Activated naive CD4-positive, alpha-beta T cell treated with anti-CD3 and anti-CD28 coated beads, Interleukin-2, amount 10 ng/mL, durations not matched to agents 7 days and 5 days (primary cell): ENCODE data around the gene KLHL13.
"Not testable (repeated sequence)": the region's sequence is repeated elsewhere in the genome, so short reads cannot be mapped to it uniquely, and the experiment has no call there.

ENCODE experiments used
- CTCF ChIA-PET: fragments of 350-600 bp; sonication (Branson Sonifier 250); formaldehyde crosslinking; loops from one replicate; lab custom pipeline; 2021; ENCODE audit warnings: antibody characterized with exemption; lab: Charles Lee
- DNase-seq: peaks from one replicate; pipeline ENCODE4 v3.0.0-alpha.2; 2020
- H3K27ac Mint-ChIP-seq: one replicate; pipeline ENCODE4 v1.8.0; 2021; ENCODE audit warnings: mild to moderate bottlenecking, moderate library complexity, mixed read lengths
- H3K27me3 Mint-ChIP-seq: one replicate; pipeline ENCODE4 v1.8.0; 2021; ENCODE audit warnings: mild to moderate bottlenecking, mixed read lengths
- H3K36me3 Mint-ChIP-seq: one replicate; pipeline ENCODE4 v1.8.0; 2021; ENCODE audit warnings: mixed read lengths
- H3K4me1 Mint-ChIP-seq: one replicate; pipeline ENCODE4 v1.8.0; 2021; ENCODE audit warnings: mixed read lengths
- H3K4me3 Mint-ChIP-seq: one replicate; pipeline ENCODE4 v1.8.0; 2021; ENCODE audit warnings: mild to moderate bottlenecking, moderate library complexity, mixed read lengths
- H3K9me3 Mint-ChIP-seq: one replicate; pipeline ENCODE4 v1.8.0; 2021; ENCODE audit warnings: mixed read lengths

KLHL13 gene

GRCh38 chrX:117930116-117930515 is 186.5 kb downstream of the KLHL13 start:
- H3K27me3 Mint-ChIP-seq, H3K4me1 Mint-ChIP-seq, DNase-seq, H3K4me3 Mint-ChIP-seq, H3K36me3 Mint-ChIP-seq, H3K27ac Mint-ChIP-seq, CTCF ChIA-PET, H3K9me3 Mint-ChIP-seq: not testable (repeated sequence)

DNA sequence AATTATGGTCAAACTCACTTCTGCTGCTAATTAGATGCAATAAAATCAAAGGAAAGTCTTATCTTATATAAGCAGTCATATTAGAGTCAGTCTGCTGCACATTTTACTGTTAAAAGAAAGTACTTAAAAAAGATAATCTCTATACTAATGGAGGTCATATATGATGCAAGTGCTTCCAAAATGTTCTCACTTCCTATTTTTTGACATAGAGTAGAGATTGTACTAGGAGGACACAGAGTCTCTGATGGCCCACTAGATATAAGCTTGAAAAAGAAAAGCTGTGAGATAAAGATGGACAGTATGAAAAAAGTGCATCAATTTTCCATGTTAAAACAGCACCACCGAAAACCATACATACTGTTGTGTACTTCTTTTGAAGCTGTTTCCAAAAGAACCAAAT is 196.9 kb downstream of the KLHL13 start:
- H3K4me3 Mint-ChIP-seq: no peak overlapping the region
- no peaks in the 10 kb centered on the region for H3K4me1 Mint-ChIP-seq
- CTCF ChIA-PET: no interaction called here
- H3K27ac Mint-ChIP-seq: no peak overlapping the region
- H3K27me3 Mint-ChIP-seq: no peaks in the 10 kb centered on the region
- no peak for DNase-seq
- H3K36me3 Mint-ChIP-seq: no peaks in the 10 kb centered on the region
- no peaks in the 10 kb centered on the region for H3K9me3 Mint-ChIP-seq

- H3K27ac Mint-ChIP-seq: no peak overlapping the region
- H3K4me1 Mint-ChIP-seq: no peaks in the 10 kb centered on the region
- no peak overlapping the region for H3K4me3 Mint-ChIP-seq
- H3K9me3 Mint-ChIP-seq: no peaks in the 10 kb centered on the region
- no peaks in the 10 kb centered on the region for H3K27me3 Mint-ChIP-seq
- H3K36me3 Mint-ChIP-seq: no peaks in the 10 kb centered on the region
- CTCF ChIA-PET: no interaction called here
- no peak for DNase-seq
Measured at GRCh38 chrX:117910216-117910615, 206.4 kb downstream of the KLHL13 start.

DNA sequence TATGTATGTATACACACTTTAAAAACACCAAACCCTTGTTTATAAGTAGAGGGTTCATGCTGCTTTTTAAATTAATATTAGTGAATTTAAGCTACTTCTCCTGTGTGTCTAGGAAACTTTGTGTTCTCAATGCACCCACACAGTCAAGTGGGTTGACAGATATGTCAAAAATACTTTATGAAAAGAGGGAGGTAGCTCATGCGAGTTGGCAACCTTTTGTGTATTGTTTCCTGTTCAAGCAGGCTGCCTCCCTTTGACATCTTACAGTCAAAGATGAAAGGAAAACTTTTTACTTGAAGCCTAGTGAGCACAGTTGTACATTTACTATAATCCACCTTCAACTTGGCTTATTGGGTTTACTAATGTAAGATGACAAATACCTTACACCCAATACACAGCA is 218.4 kb downstream of the KLHL13 start:
- CTCF ChIA-PET: no interaction called here

DNA sequence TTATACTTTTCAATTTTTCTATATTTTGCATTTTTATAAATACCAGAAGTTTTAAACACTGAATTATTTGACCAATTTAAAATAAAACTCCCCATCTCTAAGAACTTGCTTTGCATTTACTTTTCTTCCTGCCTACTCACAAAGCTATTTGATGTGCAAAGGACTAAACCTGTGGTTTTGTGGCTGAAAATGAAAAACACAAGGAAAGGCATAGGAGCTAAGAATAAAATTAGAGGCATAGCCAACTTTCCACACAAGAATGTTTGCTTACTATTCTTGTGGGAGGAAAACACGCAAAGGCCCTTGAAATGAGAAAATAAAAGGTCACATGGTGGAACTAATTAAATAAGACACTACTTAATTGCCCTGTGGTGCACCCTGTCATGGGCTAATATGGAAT is 221.2 kb downstream of the KLHL13 start:
- Mint-ChIP-seq H3K27me3 (no peaks in the 10 kb centered on the region), H3K36me3 (no peaks in the 10 kb centered on the region), H3K4me1 (peaks cover 4% of the 10 kb centered on the region), H3K27ac (no peak overlapping the region), H3K9me3 (no peaks in the 10 kb centered on the region), H3K4me3 (no peak overlapping the region)
- DNase-seq: no peak
- CTCF ChIA-PET: no interaction called here

More for the DNA sequence above, 218.4 kb downstream of the KLHL13 start:
- H3K4me1 Mint-ChIP-seq: peaks cover 4% of the 10 kb centered on the region
- no peaks in the 10 kb centered on the region for H3K9me3 Mint-ChIP-seq
- no peak for DNase-seq
- no peak overlapping the region for H3K4me3 Mint-ChIP-seq
- no peaks in the 10 kb centered on the region for H3K36me3 Mint-ChIP-seq
- H3K27ac Mint-ChIP-seq: no peak overlapping the region
- H3K27me3 Mint-ChIP-seq: no peaks in the 10 kb centered on the region

GRCh38 chrX:117892469-117892868 is 224.1 kb downstream of the KLHL13 start:
- Mint-ChIP-seq H3K4me1 (peaks cover 2% of the 10 kb centered on the region), H3K36me3 (no peaks in the 10 kb centered on the region), H3K27ac (no peak overlapping the region), H3K27me3 (no peaks in the 10 kb centered on the region), H3K4me3 (no peak overlapping the region), H3K9me3 (no peaks in the 10 kb centered on the region)
- CTCF ChIA-PET: no interaction called here
- no peak for DNase-seq

GRCh38 chrX:117871796-117872195 is 244.8 kb downstream of the KLHL13 start:
- no peak for DNase-seq
- H3K36me3 Mint-ChIP-seq: no peaks in the 10 kb centered on the region
- CTCF ChIA-PET: no interaction called here
- no peak overlapping the region for H3K4me3 Mint-ChIP-seq
- no peaks in the 10 kb centered on the region for H3K27me3 Mint-ChIP-seq
- peaks cover 3% of the 10 kb centered on the region for H3K9me3 Mint-ChIP-seq
- no peaks in the 10 kb centered on the region for H3K4me1 Mint-ChIP-seq
- H3K27ac Mint-ChIP-seq: no peak overlapping the region

GRCh38 chrX:117860517-117860916 is 256.1 kb downstream of the KLHL13 start:
- H3K4me3 Mint-ChIP-seq: no peak overlapping the region
- H3K4me1 Mint-ChIP-seq: no peaks in the 10 kb centered on the region
- no peak for DNase-seq
- H3K27ac Mint-ChIP-seq: no peak overlapping the region
- H3K27me3 Mint-ChIP-seq: no peaks in the 10 kb centered on the region
- H3K36me3 Mint-ChIP-seq: no peaks in the 10 kb centered on the region
- CTCF ChIA-PET: no interaction called here
- H3K9me3 Mint-ChIP-seq: no peaks in the 10 kb centered on the region

- Mint-ChIP-seq H3K4me1 (no peaks in the 10 kb centered on the region), H3K4me3 (no peak overlapping the region), H3K36me3 (no peaks in the 10 kb centered on the region), H3K27me3 (no peaks in the 10 kb centered on the region), H3K9me3 (no peaks in the 10 kb centered on the region), H3K27ac (no peak overlapping the region)
- DNase-seq: no peak
- CTCF ChIA-PET: no interaction called here
Measured at GRCh38 chrX:117854806-117855205, 261.8 kb downstream of the KLHL13 start.

DNA sequence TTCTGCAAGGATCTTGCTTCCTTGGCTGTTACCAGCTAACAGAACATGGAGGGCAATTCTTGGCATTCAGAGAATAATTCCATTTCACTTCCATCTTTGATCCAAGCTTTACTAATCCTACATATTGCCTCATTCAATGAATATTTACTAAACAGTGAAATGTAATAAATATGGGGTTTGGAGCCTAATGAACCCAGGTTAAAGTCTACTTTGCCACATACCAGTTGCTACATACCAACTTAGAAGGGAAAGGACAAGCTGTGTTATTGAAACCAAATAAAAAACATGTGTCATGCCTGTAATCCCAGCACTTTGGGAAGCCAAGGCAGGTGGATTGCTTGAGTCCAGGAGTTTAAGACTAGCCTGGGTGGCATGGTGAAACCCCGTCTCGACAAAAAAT is 265.6 kb downstream of the KLHL13 start:
- H3K27ac Mint-ChIP-seq: no peak overlapping the region
- H3K36me3 Mint-ChIP-seq: no peaks in the 10 kb centered on the region
- no peaks in the 10 kb centered on the region for H3K9me3 Mint-ChIP-seq
- CTCF ChIA-PET: no interaction called here
- DNase-seq: no peak
- H3K27me3 Mint-ChIP-seq: no peaks in the 10 kb centered on the region
- no peak overlapping the region for H3K4me3 Mint-ChIP-seq
- no peaks in the 10 kb centered on the region for H3K4me1 Mint-ChIP-seq
